ENCODE results near the gene ITGB5.

The ITGB5 gene

GRCh38 chr3:124895756-124896155 lies 8.6 kb upstream of the ITGB5 start:
- DNase-seq = no peak

GRCh38 chr3:124893526-124893925 lies 6.4 kb upstream of the ITGB5 start:
- no peak for DNase-seq

- no peak for DNase-seq
Observed at GRCh38 chr3:124890573-124891190, 3.5 kb upstream of the ITGB5 start.

GRCh38 chr3:124888482-124889441 lies 1.6 kb upstream of the ITGB5 start:
- no peak for DNase-seq

GRCh38 chr3:124887932-124888298 lies 750 bp upstream of the ITGB5 start:
- no peak for DNase-seq

- DNase-seq = peak; percentile 34
Observed at GRCh38 chr3:124886168-124887056, 753 bp downstream of the ITGB5 start.

- no peak for DNase-seq
Observed at GRCh38 chr3:124885466-124886167, 1.5 kb downstream of the ITGB5 start.

GRCh38 chr3:124884474-124885101 lies 2.6 kb downstream of the ITGB5 start:
- no peak for DNase-seq

- no peak for DNase-seq
Observed at GRCh38 chr3:124883766-124884473, 3.2 kb downstream of the ITGB5 start.

GRCh38 chr3:124882816-124883747 lies 4.1 kb downstream of the ITGB5 start:
- no peak for DNase-seq

GRCh38 chr3:124881976-124882697 lies 5.0 kb downstream of the ITGB5 start:
- no peak for DNase-seq

- DNase-seq = no peak
Observed at GRCh38 chr3:124879337-124879680, 7.9 kb downstream of the ITGB5 start.

GRCh38 chr3:124878561-124879336 lies 8.4 kb downstream of the ITGB5 start:
- no peak for DNase-seq

- no peak for DNase-seq
Observed at GRCh38 chr3:124877674-124878073, 9.5 kb downstream of the ITGB5 start.

- DNase-seq = no peak
Observed at GRCh38 chr3:124876401-124876878, 10.7 kb downstream of the ITGB5 start.

- DNase-seq = no peak
Observed at GRCh38 chr3:124873226-124873625, 13.9 kb downstream of the ITGB5 start.

- no peak for DNase-seq
Observed at GRCh38 chr3:124867511-124867910, 19.7 kb downstream of the ITGB5 start.

- DNase-seq = no peak
Observed at GRCh38 chr3:124862006-124862405, 25.2 kb downstream of the ITGB5 start.

- no peak for DNase-seq
Observed at GRCh38 chr3:124861041-124861440, 26.1 kb downstream of the ITGB5 start.

All from activated CD4-positive, CD25-positive, alpha-beta regulatory T cell treated with anti-CD3 and anti-CD28 coated beads, Interleukin-2, amount 50 U/mL, for 72 hours (primary cell).